Upper lobe of left lung (tissue), 4 donors: ENCODE data around the gene UBE2I.

Experiments used
- EP300 ChIP-seq, 4 donors: sonication (generic); formaldehyde crosslinking; IDR thresholded peaks; one replicate each; pipeline ENCODE4 v1.5.1; 2017; ENCODE audit warnings: antibody characterized with exemption in 4 of 4, control low read depth in 2 of 4
- POLR2A ChIP-seq, 4 donors: fragments of 450-650 bp; IDR thresholded peaks; one replicate each; pipeline ENCODE4 v1.5.1; 2016 to 2017; ENCODE audit warnings: antibody characterized with exemption in 4 of 4, mild to moderate bottlenecking in 2 of 4

DNA sequence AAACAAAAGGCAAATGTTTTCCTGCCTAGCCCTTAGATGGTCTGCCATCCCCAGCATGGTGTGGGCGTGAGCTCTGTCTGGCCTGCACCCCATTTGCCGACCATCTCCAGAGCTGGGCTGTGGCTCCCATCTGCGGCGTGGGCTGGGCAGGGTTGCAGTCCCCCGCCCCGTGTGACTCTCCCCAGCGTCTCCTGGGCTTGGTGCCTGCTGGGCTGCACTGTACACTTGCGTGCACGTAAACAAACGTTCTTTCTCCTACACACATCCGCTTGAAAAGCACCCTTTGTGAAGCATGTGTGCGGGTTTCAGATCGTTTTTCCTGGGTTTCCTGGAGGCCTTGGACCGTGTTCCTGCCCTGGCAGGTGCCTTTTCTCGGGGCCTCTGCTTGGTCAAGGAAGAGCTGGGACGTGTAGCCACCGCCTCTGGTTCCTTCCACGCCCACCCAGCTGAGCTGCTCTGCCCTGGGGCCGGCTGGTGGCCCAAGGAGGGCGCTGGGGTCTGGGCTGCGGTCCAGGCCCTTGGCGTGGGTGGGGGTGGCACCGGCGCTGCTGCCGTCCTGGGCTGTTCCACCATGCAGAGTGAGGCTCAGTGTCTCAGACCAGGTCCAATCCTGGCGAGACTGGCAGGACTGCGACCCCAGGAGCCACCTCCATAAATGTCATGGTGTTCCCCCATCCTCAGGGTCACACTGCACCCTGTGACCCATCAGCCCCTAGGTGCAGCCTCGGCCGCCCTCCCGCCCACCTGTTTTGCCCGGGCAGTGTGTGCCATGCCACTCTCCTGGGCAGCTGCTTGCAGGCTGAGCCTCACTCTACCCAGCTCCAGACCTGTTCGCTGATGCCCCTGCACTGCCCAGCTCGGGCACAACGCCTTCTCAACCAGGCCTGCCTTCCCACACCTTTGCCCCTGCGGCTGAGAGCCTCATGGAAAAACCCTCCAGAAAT is 14.1 kb downstream of the UBE2I start:
- TF ChIP-seq POLR2A (IDR thresholded peaks at IDR 0.05) (no peak), EP300 (IDR thresholded peaks at IDR 0.05) (no peak)
